ENCODE measurements around the gene SDK2. TPM values are rescaled to one million over a fixed set of nuclear protein-coding genes. Genes with fewer than 3 reads are reported as not detected.

SDK2 gene
- total and polyA plus RNA-seq, 2 experiments from 2014 or later: 0.74 to 5.1 TPM

DNA sequence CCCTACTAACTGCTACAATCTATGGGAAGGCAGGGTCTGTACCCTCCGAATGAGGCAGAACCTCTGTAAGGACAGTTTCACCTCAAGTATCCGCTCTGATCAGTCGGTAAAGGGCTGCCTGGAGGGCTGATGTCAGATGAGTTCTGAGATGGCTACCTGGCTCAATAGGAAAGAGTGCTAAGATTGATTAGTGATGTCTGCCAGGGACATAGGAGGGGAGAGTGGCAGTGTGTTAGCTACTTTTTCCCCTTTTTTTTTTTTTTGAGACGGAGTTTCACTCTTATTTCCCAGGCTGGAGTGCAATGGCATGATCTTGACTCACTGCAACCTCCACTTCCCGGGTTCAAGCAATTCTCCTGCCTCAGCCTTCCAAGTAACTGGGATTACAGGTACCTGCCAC, 293.4 kb downstream of the SDK2 start (continued):
- TF ChIP-seq ZNF114 (CRISPR knock-in tag; IDR thresholded peaks at IDR 0.05) (no peak), JUNB (IDR thresholded peaks at IDR 0.05; ENCODE audit: unreplicated experiment) (no peak)
- TF ChIP-seq, protein P1, sequence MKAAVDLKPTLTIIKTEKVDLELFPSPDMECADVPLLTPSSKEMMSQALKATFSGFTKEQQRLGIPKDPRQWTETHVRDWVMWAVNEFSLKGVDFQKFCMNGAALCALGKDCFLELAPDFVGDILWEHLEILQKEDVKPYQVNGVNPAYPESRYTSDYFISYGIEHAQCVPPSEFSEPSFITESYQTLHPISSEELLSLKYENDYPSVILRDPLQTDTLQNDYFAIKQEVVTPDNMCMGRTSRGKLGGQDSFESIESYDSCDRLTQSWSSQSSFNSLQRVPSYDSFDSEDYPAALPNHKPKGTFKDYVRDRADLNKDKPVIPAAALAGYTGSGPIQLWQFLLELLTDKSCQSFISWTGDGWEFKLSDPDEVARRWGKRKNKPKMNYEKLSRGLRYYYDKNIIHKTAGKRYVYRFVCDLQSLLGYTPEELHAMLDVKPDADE (IDR thresholded peaks at IDR 0.05): no peak

DNA sequence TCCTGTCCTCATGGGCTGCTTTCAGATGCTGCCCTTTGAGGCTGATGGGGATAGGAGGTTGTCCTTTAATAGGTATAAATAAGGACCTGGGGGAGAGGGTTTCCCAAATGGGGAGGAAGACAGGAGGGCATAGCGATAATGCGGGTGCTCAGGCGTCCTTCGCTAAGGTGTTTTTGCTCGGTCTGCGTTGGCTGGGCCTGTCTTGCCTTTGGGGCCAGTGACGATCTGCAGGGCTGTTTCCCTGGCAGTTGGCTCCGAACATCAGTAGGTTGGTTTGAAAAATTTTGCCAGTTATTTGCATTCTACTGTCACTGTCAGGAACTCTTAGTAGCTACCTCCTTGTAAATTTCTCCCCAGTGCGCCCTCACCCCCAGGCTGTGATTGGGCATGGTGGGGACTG, 294.6 kb downstream of the SDK2 start:
- Histone ChIP-seq H3F3A (replicated peaks; ENCODE audit: low read depth) (no peaks in the 10 kb centered on the region; the same call in 1 of the 2 replicates), H3K4me2 (no peak overlapping the region), H3K27ac (ENCODE audit: low read depth) (no peak overlapping the region), H3K9me2 (ENCODE audit: insufficient read depth) (no peaks in the 10 kb centered on the region), H3K4me3 (no peak overlapping the region), H2AFZ (no peak overlapping the region), H3K36me3 (ENCODE audit: insufficient read depth) (no peaks in the 10 kb centered on the region), H3K27me3 (ENCODE audit: insufficient read depth) (no peaks in the 10 kb centered on the region), H3K79me2 (replicated peaks; ENCODE audit: insufficient read depth) (no peaks in the 10 kb centered on the region), H4K20me1 (replicated peaks; ENCODE audit: insufficient read depth) (no peaks in the 10 kb centered on the region), H3K4me1 (ENCODE audit: insufficient read depth) (peaks cover 4% of the 10 kb centered on the region; the same call in 1 of the 2 replicates)
- Mint-ChIP-seq H3K27me3 (ENCODE audit: insufficient read depth, low read depth, poor library complexity) (peaks cover 20% of the 10 kb centered on the region), H3K4me1 (peaks cover 31% of the 10 kb centered on the region), H3K36me3 (ENCODE audit: low read depth) (no peaks in the 10 kb centered on the region), H3K27ac (peak overlapping the region; percentile 56; the same call in 1 of the 2 replicates), H3K9me3 (no peaks in the 10 kb centered on the region), H3K4me3 (no peak overlapping the region)
- TF ChIP-seq NANOG (IDR thresholded peaks at IDR 0.05; ENCODE audit: borderline replicate concordance) (no peak), EZH2phosphoT487 (IDR thresholded peaks at IDR 0.05; ENCODE audit: unreplicated experiment) (no peak), STAT1 (IDR thresholded peaks at IDR 0.05; ENCODE audit: unreplicated experiment) (no peak), JUNB (IDR thresholded peaks at IDR 0.05; ENCODE audit: unreplicated experiment) (no peak)
- no peak for ATAC-seq
- no peak for DNase-seq (ENCODE audit: low spot score)

GRCh38 chr17:73349138-73349537, 295.1 kb downstream of the SDK2 start:
- peaks cover 9% of the 10 kb centered on the region; the same call in 1 of the 2 replicates for H3K4me1 ChIP-seq (ENCODE audit: insufficient read depth)
- no peak overlapping the region for H3K27ac ChIP-seq (ENCODE audit: low read depth)
- ATAC-seq (peak; percentile 34), DNase-seq (ENCODE audit: low spot score) (no peak)
- no peaks in the 10 kb centered on the region for H3K9me3 Mint-ChIP-seq
- H3K79me2 ChIP-seq (replicated peaks; ENCODE audit: insufficient read depth): no peaks in the 10 kb centered on the region
- H3K36me3 Mint-ChIP-seq (ENCODE audit: low read depth): no peaks in the 10 kb centered on the region
- no peaks in the 10 kb centered on the region; the same call in 1 of the 2 replicates for H3F3A ChIP-seq (replicated peaks; ENCODE audit: low read depth)
- no peaks in the 10 kb centered on the region for H4K20me1 ChIP-seq (replicated peaks; ENCODE audit: insufficient read depth)
- no peaks in the 10 kb centered on the region for H3K27me3 ChIP-seq (ENCODE audit: insufficient read depth)
- H3K36me3 ChIP-seq (ENCODE audit: insufficient read depth): no peaks in the 10 kb centered on the region
- H3K9me2 ChIP-seq (ENCODE audit: insufficient read depth): no peaks in the 10 kb centered on the region
- peak overlapping the region; percentile 69 for H2AFZ ChIP-seq
- H3K27ac Mint-ChIP-seq: peak overlapping the region; percentile 56; the same call in 1 of the 2 replicates
- no peak overlapping the region for H3K4me2 ChIP-seq
- H3K4me3 Mint-ChIP-seq: no peak overlapping the region
- H3K4me1 Mint-ChIP-seq: peaks cover 36% of the 10 kb centered on the region
- peaks cover 23% of the 10 kb centered on the region for H3K27me3 Mint-ChIP-seq (ENCODE audit: insufficient read depth, low read depth, poor library complexity)
- no peak overlapping the region for H3K4me3 ChIP-seq
- TF ChIP-seq NANOG (IDR thresholded peaks at IDR 0.05; ENCODE audit: borderline replicate concordance): no peak
- TF ChIP-seq JUNB (IDR thresholded peaks at IDR 0.05; ENCODE audit: unreplicated experiment): no peak
- TF ChIP-seq POLR2AphosphoS5 (IDR thresholded peaks at IDR 0.05; ENCODE audit: low read depth): no peak
- TF ChIP-seq REST (IDR thresholded peaks at IDR 0.05; ENCODE audit: unreplicated experiment): no peak
- no peak for TF ChIP-seq ZNF462 (CRISPR knock-in tag; IDR thresholded peaks at IDR 0.05)
- TF ChIP-seq EZH2 (IDR thresholded peaks at IDR 0.05; ENCODE audit: low read depth, unreplicated experiment): no peak
